GOT3 (cell line): ENCODE data around the gene DBX2.
"Not testable (repeated sequence)": the region's sequence is repeated elsewhere in the genome, so short reads cannot be mapped to it uniquely, and the experiment has no call there.

ENCODE experiments used
- DNase-seq: peaks from one replicate; lab custom pipeline; 2025; ENCODE audit warnings: mixed read lengths; lab: John Stamatoyannopoulos, UW

DBX2 gene

GRCh38 chr12:45010059-45010458, 40.8 kb downstream of the DBX2 start:
- DNase-seq: no peak

GRCh38 chr12:45008211-45008610, 42.7 kb downstream of the DBX2 start:
- no peak for DNase-seq

DNA sequence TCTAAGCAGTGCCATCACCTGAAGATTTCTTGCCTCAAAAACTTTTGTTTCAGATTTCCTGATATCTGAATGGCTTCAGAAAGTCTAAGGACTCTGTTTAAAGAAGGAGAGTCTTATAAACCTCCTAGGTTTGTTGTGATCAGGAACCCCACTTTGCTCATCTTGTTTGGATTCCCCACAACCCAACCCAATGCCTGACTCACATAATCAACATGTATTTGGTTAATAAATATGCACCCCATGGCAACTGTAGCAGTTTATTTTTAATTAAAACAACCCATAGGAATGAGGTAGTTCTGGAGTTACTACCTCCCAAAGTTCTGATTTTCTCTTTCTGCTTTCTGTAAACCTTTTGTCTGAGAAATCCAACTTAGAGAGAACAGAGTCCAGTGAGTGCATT, 51.5 kb downstream of the DBX2 start:
- no peak for DNase-seq

- no peak for DNase-seq
These were observed 57.7 kb downstream of the DBX2 start for GRCh38 chr12:44993161-44993560.

- not testable (repeated sequence) for DNase-seq
These were observed 66.0 kb downstream of the DBX2 start for GRCh38 chr12:44984863-44985262.

GRCh38 chr12:44979918-44980317, 71.0 kb downstream of the DBX2 start:
- no peak for DNase-seq

- DNase-seq: no peak
These were observed 74.7 kb downstream of the DBX2 start for GRCh38 chr12:44976246-44976645.

- no peak for DNase-seq
These were observed 78.0 kb downstream of the DBX2 start for GRCh38 chr12:44972746-44973421.

GRCh38 chr12:44968965-44969364, 81.9 kb downstream of the DBX2 start:
- no peak for DNase-seq
